ENCODE measurements around the gene SART1.

DNA sequence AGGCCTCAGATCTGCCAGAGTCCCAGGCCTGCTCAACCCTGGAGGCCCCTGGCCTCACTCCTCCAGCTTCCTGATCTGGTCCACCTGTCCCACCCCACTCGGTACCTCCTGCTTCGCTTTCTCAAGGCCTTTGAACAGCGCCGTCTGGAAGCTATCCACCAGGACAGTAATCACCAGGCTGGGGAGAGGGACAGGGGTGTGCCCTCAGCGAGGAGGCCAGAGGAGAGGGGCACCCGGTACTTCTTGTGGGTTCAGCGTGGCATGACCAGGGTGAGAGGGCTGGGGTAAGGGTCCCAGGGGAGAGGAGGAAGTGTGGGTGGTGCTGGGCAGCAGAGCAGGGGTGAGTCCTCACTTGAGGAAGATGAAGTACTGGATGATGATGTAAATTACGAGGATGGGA, 58.7 kb downstream of the SART1 start:
- TF ChIP-seq, protein P1, sequence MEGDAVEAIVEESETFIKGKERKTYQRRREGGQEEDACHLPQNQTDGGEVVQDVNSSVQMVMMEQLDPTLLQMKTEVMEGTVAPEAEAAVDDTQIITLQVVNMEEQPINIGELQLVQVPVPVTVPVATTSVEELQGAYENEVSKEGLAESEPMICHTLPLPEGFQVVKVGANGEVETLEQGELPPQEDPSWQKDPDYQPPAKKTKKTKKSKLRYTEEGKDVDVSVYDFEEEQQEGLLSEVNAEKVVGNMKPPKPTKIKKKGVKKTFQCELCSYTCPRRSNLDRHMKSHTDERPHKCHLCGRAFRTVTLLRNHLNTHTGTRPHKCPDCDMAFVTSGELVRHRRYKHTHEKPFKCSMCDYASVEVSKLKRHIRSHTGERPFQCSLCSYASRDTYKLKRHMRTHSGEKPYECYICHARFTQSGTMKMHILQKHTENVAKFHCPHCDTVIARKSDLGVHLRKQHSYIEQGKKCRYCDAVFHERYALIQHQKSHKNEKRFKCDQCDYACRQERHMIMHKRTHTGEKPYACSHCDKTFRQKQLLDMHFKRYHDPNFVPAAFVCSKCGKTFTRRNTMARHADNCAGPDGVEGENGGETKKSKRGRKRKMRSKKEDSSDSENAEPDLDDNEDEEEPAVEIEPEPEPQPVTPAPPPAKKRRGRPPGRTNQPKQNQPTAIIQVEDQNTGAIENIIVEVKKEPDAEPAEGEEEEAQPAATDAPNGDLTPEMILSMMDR (IDR thresholded peaks at IDR 0.05): no peak
- TF ChIP-seq POLR2A (IDR thresholded peaks at IDR 0.05): no peak

Measured in adrenal gland (tissue), 5 donors.